GM12872 (cell line): ENCODE measurements around the gene KANK3.

Experiments
- TF ChIP-seq, protein P1 (sequence below): IDR thresholded peaks from 3 replicates; pipeline ENCODE4 v1.5.1; 2011; ENCODE audit warnings: low read depth, mild to moderate bottlenecking, low read length, moderate library complexity; ENCODE audit not compliant: insufficient read depth

Gene KANK3

DNA sequence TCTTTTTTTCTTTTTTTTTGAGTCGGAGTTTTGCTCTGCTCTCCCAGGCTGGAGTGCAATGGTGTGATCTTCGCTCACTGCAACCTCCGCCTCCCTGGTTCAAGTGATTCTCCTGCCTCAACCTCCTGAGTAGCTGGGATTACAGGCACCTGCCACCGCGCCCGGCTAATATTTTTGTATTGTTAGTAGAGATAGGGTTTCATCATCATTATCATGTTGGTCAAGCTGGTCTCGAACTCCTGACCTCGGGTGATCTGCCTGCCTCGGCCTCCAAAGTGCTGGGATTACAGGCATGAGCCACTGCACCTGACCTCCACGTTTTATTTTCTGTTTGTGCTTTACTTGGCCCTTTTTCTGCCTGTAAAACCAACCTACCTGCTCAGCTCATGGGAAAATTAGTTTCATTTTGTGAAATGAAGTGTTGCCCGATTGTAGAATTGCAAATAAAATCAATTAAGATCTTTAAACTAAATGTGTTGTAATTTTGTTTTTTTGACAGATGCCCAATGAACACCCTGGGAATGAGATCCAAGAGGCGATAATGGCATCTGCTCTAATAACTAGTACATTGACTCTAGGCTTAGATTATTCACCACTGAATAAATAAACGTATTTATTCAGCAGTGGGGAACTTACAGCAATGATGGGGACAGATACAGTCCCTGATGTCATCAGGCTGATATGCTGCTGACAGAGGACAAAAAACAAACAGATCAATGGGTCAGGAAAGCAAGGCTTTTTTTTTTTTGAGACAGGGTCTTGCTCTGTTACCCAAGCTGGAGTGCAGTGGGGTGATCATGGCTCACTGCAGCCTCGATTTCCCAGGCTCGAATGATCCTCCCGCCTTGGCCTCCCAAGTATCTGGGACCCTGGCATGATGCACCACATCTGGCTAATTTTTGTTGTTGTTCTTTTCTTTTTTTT, 44.9 kb upstream of the KANK3 start:
- TF ChIP-seq, protein P1, sequence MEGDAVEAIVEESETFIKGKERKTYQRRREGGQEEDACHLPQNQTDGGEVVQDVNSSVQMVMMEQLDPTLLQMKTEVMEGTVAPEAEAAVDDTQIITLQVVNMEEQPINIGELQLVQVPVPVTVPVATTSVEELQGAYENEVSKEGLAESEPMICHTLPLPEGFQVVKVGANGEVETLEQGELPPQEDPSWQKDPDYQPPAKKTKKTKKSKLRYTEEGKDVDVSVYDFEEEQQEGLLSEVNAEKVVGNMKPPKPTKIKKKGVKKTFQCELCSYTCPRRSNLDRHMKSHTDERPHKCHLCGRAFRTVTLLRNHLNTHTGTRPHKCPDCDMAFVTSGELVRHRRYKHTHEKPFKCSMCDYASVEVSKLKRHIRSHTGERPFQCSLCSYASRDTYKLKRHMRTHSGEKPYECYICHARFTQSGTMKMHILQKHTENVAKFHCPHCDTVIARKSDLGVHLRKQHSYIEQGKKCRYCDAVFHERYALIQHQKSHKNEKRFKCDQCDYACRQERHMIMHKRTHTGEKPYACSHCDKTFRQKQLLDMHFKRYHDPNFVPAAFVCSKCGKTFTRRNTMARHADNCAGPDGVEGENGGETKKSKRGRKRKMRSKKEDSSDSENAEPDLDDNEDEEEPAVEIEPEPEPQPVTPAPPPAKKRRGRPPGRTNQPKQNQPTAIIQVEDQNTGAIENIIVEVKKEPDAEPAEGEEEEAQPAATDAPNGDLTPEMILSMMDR: no peak

DNA sequence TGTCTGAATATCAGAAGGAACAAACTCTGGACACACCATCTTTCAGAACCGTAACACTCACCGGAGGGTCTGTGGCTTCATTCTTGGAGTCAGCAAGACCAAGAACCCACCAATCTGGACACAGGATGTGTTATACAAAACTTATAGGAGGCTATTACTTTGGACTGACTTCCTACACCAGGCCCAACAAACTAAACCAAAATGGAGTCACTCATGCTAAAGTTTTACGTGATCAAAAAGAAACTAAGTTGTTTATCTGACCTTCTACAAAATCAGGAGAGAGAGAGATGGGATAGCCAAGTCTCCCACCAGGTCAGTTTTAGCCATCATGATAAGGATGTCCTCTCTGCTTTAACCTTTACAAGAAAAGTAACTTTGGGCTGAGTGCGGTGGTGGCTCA, 43.9 kb upstream of the KANK3 start:
- TF ChIP-seq, protein P1: no peak

DNA sequence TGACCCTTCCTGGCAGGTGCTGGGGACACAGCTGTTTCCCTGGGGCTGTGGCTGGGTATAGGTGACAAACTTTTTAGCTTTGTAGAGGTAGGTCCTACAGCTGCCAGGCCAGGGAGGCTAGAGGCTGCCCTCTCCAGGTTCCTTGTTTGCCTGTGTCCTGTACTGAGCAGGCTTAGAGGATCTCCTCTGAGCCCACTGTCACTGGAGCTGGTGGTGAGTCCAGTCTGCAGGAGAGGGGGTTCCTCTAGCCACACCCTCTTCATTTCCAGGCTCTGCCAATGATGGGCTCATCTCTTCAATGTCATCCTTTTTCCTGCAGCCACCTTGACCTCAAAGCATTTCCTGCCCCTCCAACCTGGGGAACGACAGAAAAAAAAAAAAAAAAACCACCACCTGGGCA, 34.5 kb upstream of the KANK3 start:
- TF ChIP-seq, protein P1: no peak

DNA sequence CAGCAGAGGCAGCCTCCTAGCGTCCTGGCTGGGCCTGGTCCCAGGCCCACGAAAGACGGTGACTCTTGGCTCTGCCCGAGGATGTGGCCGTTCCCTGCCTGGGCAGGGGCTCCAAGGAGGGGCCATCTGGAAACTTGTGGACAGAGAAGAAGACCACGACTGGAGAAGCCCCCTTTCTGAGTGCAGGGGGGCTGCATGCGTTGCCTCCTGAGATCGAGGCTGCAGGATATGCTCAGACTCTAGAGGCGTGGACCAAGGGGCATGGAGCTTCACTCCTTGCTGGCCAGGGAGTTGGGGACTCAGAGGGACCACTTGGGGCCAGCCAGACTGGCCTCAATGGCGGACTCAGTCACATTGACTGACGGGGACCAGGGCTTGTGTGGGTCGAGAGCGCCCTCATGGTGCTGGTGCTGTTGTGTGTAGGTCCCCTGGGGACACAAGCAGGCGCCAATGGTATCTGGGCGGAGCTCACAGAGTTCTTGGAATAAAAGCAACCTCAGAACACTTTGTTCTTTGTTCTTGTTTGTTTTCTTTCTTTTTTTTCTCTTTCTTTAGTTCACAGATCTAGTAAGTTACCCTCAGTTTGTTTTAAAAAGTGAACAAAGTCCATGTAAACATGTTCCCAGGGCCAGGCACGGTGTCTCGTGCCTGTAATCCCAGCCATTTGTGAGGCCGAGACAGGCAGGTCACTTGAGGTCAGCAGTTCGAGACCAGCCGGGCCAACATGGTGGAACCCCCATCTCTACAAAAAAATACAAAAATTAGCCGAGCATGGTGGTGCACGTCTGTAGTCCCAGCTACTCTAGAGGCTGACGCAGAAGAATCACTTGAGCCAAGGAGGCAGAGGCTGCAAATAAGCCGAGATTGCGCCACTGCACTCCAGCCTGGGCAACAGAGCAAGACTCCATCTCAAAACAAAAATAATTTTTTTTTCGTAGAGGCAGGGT, 31.1 kb upstream of the KANK3 start:
- TF ChIP-seq, protein P1: no peak

DNA sequence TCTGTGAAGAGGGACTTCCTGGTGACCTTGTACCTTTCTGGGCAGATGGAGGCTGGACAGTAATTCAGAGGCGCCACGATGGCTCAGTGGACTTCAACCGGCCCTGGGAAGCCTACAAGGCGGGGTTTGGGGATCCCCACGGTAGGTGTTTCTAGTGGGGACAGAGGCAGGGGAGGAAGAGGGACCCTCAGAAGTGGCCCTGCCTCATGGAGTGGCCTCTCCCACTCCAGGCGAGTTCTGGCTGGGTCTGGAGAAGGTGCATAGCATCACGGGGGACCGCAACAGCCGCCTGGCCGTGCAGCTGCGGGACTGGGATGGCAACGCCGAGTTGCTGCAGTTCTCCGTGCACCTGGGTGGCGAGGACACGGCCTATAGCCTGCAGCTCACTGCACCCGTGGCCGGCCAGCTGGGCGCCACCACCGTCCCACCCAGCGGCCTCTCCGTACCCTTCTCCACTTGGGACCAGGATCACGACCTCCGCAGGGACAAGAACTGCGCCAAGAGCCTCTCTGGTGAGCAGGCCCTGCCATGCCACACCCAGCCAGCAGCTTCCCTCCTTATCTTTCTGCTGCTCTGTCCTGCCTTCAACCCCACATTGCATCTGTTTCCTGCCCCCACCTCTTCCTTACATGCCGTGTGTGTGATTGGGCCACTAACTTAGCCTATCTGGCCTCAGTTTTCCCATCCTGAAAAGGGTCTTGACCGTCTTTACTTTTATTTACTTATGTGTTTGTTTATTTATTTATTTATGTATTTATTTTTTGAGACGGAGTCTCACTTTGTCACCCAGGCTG, 28.1 kb upstream of the KANK3 start:
- TF ChIP-seq, protein P1: no peak

DNA sequence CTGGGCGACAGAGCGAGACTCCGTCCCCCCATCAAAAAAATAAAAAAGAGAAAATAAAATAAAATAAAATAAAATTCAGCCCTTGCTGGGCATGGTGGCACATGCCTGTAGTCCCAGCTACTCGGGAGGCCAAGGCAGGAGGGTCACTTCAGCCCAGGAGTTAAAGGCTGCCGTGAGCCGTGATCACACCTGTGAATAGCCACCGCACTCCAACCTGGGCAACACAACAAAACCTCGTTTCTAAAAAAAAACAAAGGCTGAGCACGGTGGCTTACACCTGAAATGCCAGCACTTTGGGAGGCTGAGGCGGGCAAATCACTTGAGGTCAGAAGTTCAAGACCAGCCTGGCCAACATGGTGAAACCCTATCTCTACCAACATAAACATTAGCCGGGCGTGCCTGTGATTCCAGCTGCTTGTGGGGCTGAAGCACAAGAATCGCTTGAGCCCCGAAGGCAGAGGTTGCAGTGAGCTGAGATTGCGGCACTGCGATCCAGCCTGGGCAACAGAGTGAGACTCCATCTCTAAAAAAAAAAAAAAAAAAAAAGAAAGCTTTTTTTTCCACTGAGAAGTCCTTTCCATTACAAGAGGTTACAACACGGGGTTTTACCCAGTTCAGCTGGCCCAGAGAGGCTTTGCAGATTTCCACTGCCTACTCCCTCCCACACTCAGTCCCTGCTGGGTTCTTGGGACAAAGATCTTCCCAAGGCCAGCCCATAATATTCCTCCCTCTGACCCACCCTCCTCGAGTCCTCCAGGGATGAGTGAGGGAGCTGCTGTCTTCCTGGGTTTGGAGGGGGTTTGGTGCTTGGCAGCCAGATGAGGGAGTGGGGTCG, 27.3 kb upstream of the KANK3 start:
- TF ChIP-seq, protein P1: no peak
